SK-N-MC (cell line): ENCODE results near the gene ELFN1.
"Not testable (repeated sequence)": the region's sequence is repeated elsewhere in the genome, so short reads cannot be mapped to it uniquely, and the experiment has no call there.

Experiments used
- DNase-seq: peaks from one replicate; pipeline ENCODE4 v3.0.0-alpha.2; 2011; ENCODE audit warnings: low read depth, low spot score
- H3K27ac ChIP-seq: fragments of 200-600 bp; sonication (generic); 2 replicates; pipeline ENCODE4 v1.5.1; 2016; ENCODE audit warnings: mixed run types
- H3K36me3 ChIP-seq: fragments of 200-600 bp; sonication (generic); 2 replicates; pipeline ENCODE4 v1.6.1; 2017; ENCODE audit warnings: antibody characterized with exemption, low read length, mixed read lengths; ENCODE audit not compliant: insufficient read depth
- H3K4me3 ChIP-seq: fragments of 200-600 bp; sonication (generic); 2 replicates; pipeline ENCODE4 v1.5.1; 2016
- H3K9ac ChIP-seq: fragments of 200-600 bp; sonication (generic); 2 replicates; pipeline ENCODE4 v1.8.0; 2017; ENCODE audit warnings: mixed run types, mixed read lengths; ENCODE audit not compliant: insufficient read length
- H3K9me3 ChIP-seq: fragments of 200-600 bp; sonication (generic); 2 replicates; pipeline ENCODE4 v1.6.1; 2017; ENCODE audit warnings: low read depth, mild to moderate bottlenecking, antibody characterized with exemption, low read length, moderate library complexity, mixed read lengths
- EZH2 ChIP-seq: fragments of 200-600 bp; sonication (generic); IDR thresholded peaks from one replicate; pipeline ENCODE4 v1.6.1; 2017; ENCODE audit warnings: antibody characterized with exemption
- FOXP2 ChIP-seq: optimal IDR thresholded peaks from 2 replicates; pipeline ENCODE3; 2011; ENCODE audit warnings: mild to moderate bottlenecking, moderate library complexity; ENCODE audit not compliant: insufficient read depth; ENCODE audit errors: extremely low read length, control extremely low read depth
- POLR2AphosphoS5 ChIP-seq: IDR thresholded peaks from 2 replicates; pipeline ENCODE4 v1.6.1; 2012; ENCODE audit warnings: mild to moderate bottlenecking, low read depth, low read length, borderline replicate concordance

The ELFN1 gene

DNA sequence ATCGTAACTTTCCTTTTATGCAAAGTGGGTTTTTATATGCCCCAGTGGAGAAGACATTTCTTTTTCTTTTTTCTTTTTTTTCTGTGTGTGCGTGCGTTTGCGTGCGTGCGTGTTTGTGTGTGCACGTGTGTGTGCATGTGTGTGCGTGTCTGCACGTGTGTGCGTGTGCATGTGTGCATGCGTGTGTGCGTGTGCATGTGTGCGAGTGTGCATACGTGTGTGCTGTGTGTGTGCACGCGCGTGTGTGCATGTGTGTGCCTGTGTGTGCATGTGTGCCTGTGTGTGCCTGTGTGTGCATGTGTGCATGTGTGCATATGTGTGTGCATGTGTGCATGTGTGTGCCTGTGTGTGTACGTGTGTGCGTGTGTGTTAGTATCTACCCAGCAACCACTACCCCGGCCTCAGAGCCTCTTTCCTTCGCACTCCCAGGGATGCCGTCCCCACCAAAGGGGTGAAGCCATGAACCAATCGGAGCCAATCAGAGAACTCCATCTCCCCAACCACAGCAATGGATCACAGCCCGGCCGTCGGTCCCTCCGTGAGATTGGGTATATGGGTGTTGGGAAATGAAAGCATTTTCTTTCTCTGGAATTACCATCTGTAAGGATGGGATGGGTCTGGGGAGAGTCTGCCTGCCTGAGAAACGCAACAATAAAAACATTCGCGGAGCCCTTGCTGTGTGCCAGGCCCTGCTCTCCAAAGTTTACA lies 92.3 kb downstream of the ELFN1 start:
- no peaks in the 10 kb centered on the region for H3K36me3 ChIP-seq
- no peak overlapping the region for H3K27ac ChIP-seq
- H3K4me3 ChIP-seq = no peak overlapping the region
- no peaks in the 10 kb centered on the region for H3K9me3 ChIP-seq
- TF ChIP-seq FOXP2 (no peak), EZH2 (no peak), POLR2AphosphoS5 (no peak)
- no peak for DNase-seq
- no peak overlapping the region for H3K9ac ChIP-seq

DNA sequence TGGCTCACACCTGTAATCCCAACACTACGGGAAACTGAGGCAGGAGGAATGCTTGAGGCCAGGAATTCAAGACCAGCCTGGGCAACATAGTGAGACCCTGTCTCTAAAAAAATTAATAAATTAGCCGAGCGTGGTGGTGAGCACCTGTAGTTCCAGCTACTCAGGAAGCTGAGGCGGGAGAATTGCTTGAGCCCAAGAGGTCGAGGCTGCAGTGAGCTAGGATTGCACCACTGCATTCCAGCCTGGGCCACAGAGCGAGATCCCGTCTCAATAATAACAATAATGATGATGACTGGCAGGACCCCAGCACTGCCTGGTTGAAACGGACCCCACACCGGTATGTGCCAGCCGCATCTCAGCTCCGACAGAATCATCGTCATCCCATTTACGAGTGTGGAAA lies 93.0 kb downstream of the ELFN1 start:
- Histone ChIP-seq H3K36me3 (no peaks in the 10 kb centered on the region), H3K4me3 (no peak overlapping the region), H3K9me3 (no peaks in the 10 kb centered on the region), H3K27ac (no peak overlapping the region), H3K9ac (no peak overlapping the region)
- TF ChIP-seq FOXP2 (no peak), POLR2AphosphoS5 (no peak), EZH2 (no peak)
- DNase-seq = no peak

DNA sequence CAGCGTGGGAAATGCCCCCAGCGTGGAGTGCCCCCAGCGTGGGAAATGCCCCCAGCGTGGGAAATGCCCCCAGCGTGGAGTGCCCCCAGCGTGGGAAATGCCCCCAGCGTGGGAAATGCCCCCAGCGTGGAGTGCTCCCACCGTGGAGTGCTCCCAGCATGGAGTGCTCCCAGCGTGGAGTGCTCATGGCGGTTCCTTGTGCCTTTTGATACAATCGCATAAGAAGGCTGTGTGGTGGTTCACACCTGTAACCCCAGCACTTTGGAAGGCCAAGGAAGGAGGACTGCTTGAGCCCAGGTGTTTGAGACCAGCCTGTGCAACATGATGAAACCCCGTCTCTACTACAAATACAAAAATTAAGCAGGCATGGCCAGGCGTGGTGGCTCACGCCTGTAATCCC lies 93.8 kb downstream of the ELFN1 start:
- DNase-seq, H3K9ac ChIP-seq, H3K27ac ChIP-seq, H3K36me3 ChIP-seq, H3K4me3 ChIP-seq, H3K9me3 ChIP-seq: not testable (repeated sequence)

DNA sequence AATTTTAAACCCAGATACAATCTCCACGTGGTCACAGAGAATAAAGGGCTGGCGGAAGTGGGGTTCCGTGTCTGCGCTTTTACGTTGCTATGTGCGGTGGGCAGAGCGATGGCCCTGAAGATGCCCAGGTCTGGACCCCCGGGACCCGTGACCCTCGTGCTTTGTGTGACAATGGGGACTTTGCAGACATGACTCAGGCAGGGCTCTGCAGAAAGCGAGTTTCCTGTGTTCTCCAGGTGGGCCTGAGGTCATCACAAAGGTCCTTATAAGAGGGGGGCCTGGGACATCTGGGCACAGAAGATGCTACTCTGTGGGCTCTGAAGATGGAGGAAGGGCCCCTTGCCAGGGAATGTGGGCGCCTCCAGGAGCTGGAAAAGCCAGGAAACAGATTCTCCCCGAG lies 95.3 kb downstream of the ELFN1 start:
- Histone ChIP-seq H3K4me3 (no peak overlapping the region), H3K9ac (no peak overlapping the region), H3K9me3 (no peaks in the 10 kb centered on the region), H3K27ac (no peak overlapping the region), H3K36me3 (no peaks in the 10 kb centered on the region)
- DNase-seq = no peak
- no peak for TF ChIP-seq EZH2
- TF ChIP-seq FOXP2 = no peak
- no peak for TF ChIP-seq POLR2AphosphoS5

DNA sequence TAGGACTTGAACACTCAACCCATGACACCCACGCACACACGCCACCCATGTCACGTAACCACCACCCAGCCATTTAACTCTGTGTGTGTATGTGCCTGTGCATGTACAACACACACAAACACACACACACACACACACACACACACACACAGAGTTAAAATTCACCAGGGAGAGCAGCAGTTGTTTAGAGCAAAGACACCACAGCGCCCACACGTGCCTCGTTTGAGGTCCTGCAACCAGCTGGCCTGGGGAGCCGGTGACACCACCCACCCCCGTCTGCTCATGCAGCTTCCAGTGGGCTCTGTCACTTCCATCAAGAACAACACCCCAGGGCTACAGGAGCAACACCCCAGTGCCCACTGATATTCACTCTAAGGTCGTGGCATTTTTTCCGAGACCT lies 97.4 kb downstream of the ELFN1 start:
- H3K36me3 ChIP-seq = no peaks in the 10 kb centered on the region
- no peak for DNase-seq
- H3K9ac ChIP-seq = no peak overlapping the region
- TF ChIP-seq FOXP2 (no peak), EZH2 (no peak), POLR2AphosphoS5 (no peak)
- no peak overlapping the region for H3K27ac ChIP-seq
- H3K4me3 ChIP-seq = no peak overlapping the region
- H3K9me3 ChIP-seq = no peaks in the 10 kb centered on the region

DNA sequence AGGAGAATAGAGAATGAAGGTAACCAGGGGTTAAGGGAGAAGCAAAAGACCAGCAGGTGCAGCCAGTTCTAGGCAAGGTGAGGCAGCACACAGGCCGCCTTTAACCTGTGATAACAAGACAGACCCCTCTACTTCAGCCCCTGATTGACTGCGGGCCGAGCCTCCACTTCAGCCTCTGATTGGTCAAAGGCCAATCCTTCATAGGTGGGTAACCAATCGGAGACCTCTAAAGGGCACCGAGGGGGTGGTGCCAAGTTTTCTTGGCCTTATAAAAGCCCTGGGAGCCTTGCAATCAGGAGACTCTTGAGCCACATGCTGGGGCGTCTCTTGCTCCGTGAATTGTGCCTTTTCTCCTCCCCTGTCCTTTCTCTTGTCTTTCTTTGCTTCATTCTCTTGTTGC lies 98.8 kb downstream of the ELFN1 start:
- Histone ChIP-seq H3K36me3 (no peaks in the 10 kb centered on the region), H3K27ac (no peak overlapping the region), H3K9ac (no peak overlapping the region), H3K9me3 (no peaks in the 10 kb centered on the region), H3K4me3 (no peak overlapping the region)
- TF ChIP-seq POLR2AphosphoS5 (no peak), FOXP2 (no peak), EZH2 (no peak)
- no peak for DNase-seq

DNA sequence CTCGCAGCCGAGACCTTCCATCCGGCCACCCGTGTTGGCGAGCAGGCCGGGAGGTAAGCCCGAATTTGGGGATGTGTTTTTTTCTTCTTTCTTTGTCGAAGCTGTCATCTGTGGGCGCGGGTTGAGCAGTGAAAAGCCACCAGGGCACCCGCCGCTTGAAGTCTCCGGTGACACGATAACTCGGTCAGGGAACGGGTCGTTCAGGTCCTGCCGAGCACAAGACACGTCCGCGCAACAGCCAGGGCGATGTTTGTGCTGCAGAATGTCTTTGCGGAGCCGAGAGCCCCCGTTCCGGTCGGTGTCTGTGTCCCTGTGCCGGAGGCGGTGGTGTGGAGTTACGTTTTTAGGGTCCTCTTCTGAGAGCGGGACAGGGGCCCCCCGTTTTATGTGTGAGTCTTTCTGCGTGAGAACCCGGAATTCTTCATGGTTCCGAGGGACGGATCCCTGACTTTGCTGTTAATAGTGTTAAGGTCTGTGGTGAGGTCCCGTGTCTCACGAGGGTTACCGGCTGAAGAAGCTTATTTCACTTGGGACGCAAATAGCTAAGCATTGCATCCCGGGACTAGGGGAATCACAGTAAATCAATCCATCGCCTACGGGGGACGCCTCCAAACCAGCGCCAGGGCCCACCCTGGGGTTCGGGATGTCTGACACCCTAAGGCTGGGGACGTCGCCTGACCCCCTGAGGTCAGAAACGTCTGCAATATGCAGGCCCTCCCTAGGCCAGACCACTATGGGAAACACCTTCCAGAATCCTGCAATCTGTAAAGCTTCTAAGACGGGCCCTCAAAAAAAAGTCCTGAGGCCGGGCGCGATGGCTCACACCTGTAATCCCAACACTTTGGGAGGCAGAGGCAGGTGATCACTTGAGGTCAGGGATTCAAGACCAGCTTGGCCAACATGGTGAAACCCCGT lies 99.5 kb downstream of the ELFN1 start:
- no peak overlapping the region for H3K27ac ChIP-seq
- H3K9me3 ChIP-seq = no peaks in the 10 kb centered on the region
- no peak overlapping the region for H3K4me3 ChIP-seq
- TF ChIP-seq FOXP2 = no peak
- no peak for TF ChIP-seq POLR2AphosphoS5
- TF ChIP-seq EZH2 = no peak
- H3K36me3 ChIP-seq = no peaks in the 10 kb centered on the region
- DNase-seq = no peak
- H3K9ac ChIP-seq = no peak overlapping the region

DNA sequence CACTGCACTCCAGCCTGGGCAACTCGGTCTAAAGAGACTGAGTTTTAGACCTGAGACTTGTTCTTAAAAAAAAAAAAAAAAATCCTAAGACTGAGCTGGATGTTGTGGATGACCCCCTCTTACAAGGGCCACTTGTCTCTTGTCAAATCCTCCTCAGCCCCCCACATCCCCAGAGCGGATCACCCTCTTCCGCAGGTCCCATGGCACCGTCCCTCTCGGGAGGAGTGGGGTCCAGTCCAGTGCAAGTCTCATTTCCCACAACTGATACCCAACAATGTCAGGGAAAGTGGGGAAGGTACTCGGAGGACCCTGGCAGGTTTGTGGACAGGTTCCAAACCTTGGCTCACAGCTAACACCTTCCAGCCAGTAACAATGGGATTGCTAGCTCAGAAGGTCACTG lies 100.3 kb downstream of the ELFN1 start:
- H3K9ac ChIP-seq = no peak overlapping the region

DNA sequence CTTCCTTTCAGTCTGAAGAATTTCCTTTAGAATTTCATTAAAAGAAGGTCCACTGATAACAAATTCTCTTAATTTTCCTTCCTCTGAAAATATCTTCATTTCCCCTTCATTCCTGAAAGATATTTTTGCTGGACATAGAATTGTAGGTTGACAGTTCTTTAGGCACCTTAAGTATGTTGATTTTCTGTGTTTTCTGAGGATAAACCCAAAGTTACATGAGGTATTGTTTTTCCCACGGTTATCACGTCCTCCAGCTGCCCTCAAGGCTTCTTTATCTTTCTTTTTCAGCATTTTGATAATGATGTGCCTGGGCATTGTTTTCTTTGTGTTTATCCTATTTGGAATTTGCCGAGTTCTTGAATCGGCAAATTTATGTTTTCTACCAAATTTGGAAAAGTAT lies 105.3 kb downstream of the ELFN1 start:
- Histone ChIP-seq H3K27ac (no peak overlapping the region), H3K9ac (no peak overlapping the region), H3K4me3 (no peak overlapping the region), H3K36me3 (no peaks in the 10 kb centered on the region), H3K9me3 (no peaks in the 10 kb centered on the region)
- TF ChIP-seq POLR2AphosphoS5 (no peak), EZH2 (no peak)
- no peak for DNase-seq

More for the DNA sequence above, 100.3 kb downstream of the ELFN1 start:
- H3K9me3 ChIP-seq = no peaks in the 10 kb centered on the region
- H3K27ac ChIP-seq = no peak overlapping the region
- H3K36me3 ChIP-seq = no peaks in the 10 kb centered on the region
- H3K4me3 ChIP-seq = no peak overlapping the region
- TF ChIP-seq EZH2 (no peak), FOXP2 (no peak), POLR2AphosphoS5 (no peak)
- DNase-seq = no peak
